WTC11 (cell line): ENCODE results near the gene PRDM12. TPM values are rescaled to one million over a fixed set of nuclear protein-coding genes. Genes with fewer than 3 reads are reported as not detected.

ENCODE experiments used
- ATAC-seq: fragments of 200-7000 bp; cut with Tn5 transposase; 2 replicates; pipeline ENCODE4 v1.10.0; 2021; ENCODE audit warnings: mild to moderate bottlenecking, moderate library complexity
- CTCF ChIA-PET: fragments of 300-600 bp; sonication (Branson Sonifier 250); formaldehyde crosslinking; loops from one replicate; lab custom pipeline; 2021; ENCODE audit warnings: antibody characterized with exemption; lab: Charles Lee
- POLR2A ChIA-PET: fragments of 350-600 bp; sonication (Branson Sonifier 250); formaldehyde crosslinking; loops from one replicate; lab custom pipeline; 2021; ENCODE audit warnings: antibody characterized with exemption; lab: Charles Lee
- DNase-seq: peaks from one replicate; pipeline ENCODE4 v3.0.0; 2021; ENCODE audit warnings: low spot score
- H3K27ac Mint-ChIP-seq: 2 replicates; pipeline ENCODE4 v1.8.0; 2021; ENCODE audit warnings: mixed read lengths
- H3K27me3 Mint-ChIP-seq: 2 replicates; pipeline ENCODE4 v1.8.0; 2021; ENCODE audit warnings: low read depth, mild to moderate bottlenecking, moderate library complexity, mixed read lengths
- H3K36me3 Mint-ChIP-seq: 2 replicates; pipeline ENCODE4 v1.8.0; 2021; ENCODE audit warnings: mixed read lengths
- H3K4me1 Mint-ChIP-seq: 2 replicates; pipeline ENCODE4 v1.8.0; 2022; ENCODE audit warnings: mixed read lengths
- H3K4me3 Mint-ChIP-seq: 2 replicates; pipeline ENCODE4 v1.8.0; 2021; ENCODE audit warnings: mild to moderate bottlenecking, moderate library complexity, mixed read lengths
- H3K9me3 Mint-ChIP-seq: 2 replicates; pipeline ENCODE4 v1.8.0; 2021; ENCODE audit warnings: mixed read lengths
- ATF1 ChIP-seq: sonication (generic); formaldehyde crosslinking; IDR thresholded peaks from 2 replicates; pipeline ENCODE4 v1.8.1; 2023; ENCODE audit warnings: mild to moderate bottlenecking, moderate library complexity, missing genetic modification reagents
- FOXK1 ChIP-seq: sonication (generic); formaldehyde crosslinking; IDR thresholded peaks from 2 replicates; pipeline ENCODE4 v1.8.0; 2022; ENCODE audit warnings: mild to moderate bottlenecking, moderate library complexity, missing genetic modification reagents
- FOXP1 ChIP-seq: sonication (generic); formaldehyde crosslinking; IDR thresholded peaks from 2 replicates; pipeline ENCODE4 v1.8.0; 2022; ENCODE audit warnings: missing genetic modification reagents, mild to moderate bottlenecking, moderate library complexity, borderline replicate concordance
- GABPB1 ChIP-seq: sonication (generic); formaldehyde crosslinking; IDR thresholded peaks from 2 replicates; pipeline ENCODE4 v1.8.1; 2023; ENCODE audit warnings: mild to moderate bottlenecking, missing genetic modification reagents
- HMGA2 ChIP-seq: fragments of 250-450 bp; sonication (Bioruptor Pico); IDR thresholded peaks from 2 replicates; pipeline ENCODE4 v1.4.0; 2021; ENCODE audit warnings: mild to moderate bottlenecking, moderate library complexity
- JAZF1 ChIP-seq: fragments of 250-450 bp; sonication (Bioruptor Pico); IDR thresholded peaks from 2 replicates; pipeline ENCODE4 v1.9.0; 2021; ENCODE audit warnings: moderate library complexity, mild to moderate bottlenecking, inconsistent platforms
- NR2C2 ChIP-seq: sonication (generic); formaldehyde crosslinking; IDR thresholded peaks from 2 replicates; pipeline ENCODE4 v1.8.0; 2022; ENCODE audit warnings: mild to moderate bottlenecking, missing genetic modification reagents
- OVOL2 ChIP-seq: fragments of 250-450 bp; sonication (Bioruptor Pico); IDR thresholded peaks from 2 replicates; pipeline ENCODE4 v1.9.0; 2021; ENCODE audit warnings: mild to moderate bottlenecking, borderline replicate concordance
- SMAD3 ChIP-seq: sonication (generic); formaldehyde crosslinking; IDR thresholded peaks from 2 replicates; pipeline ENCODE4 v1.8.0; 2022; ENCODE audit warnings: missing genetic modification reagents, mild to moderate bottlenecking, borderline replicate concordance
- SP1 ChIP-seq: sonication (generic); formaldehyde crosslinking; conservative IDR thresholded peaks from 2 replicates; pipeline ENCODE4 v1.8.1; 2022; ENCODE audit warnings: missing genetic modification reagents
- ZBTB21 ChIP-seq: sonication (generic); formaldehyde crosslinking; IDR thresholded peaks from 2 replicates; pipeline ENCODE4 v1.8.1; 2023; ENCODE audit warnings: mild to moderate bottlenecking, missing genetic modification reagents, borderline replicate concordance
- ZNF121 ChIP-seq: sonication (generic); formaldehyde crosslinking; IDR thresholded peaks from 2 replicates; pipeline ENCODE4 v1.8.0; 2023; ENCODE audit warnings: missing genetic modification reagents
- ZNF396 ChIP-seq: fragments of 250-450 bp; sonication (Bioruptor Pico); IDR thresholded peaks from 2 replicates; pipeline ENCODE4 v1.8.0; 2021; ENCODE audit warnings: mild to moderate bottlenecking, moderate library complexity, borderline replicate concordance
- total RNA-seq: library from RNA; stranded (reverse); gene quantifications from 3 replicates; pipeline ENCODE4 v1.2.3, GENCODE V29; 2021
- TF ChIP-seq, protein P1 (sequence below): sonication (generic); formaldehyde crosslinking; IDR thresholded peaks from 2 replicates; pipeline ENCODE4 v1.8.1; 2023; ENCODE audit warnings: mild to moderate bottlenecking, missing genetic modification reagents, moderate library complexity
- TF ChIP-seq, protein P2 (sequence below): fragments of 250-450 bp; sonication (Bioruptor Pico); IDR thresholded peaks from 2 replicates; pipeline ENCODE4 v1.8.0; 2021; ENCODE audit warnings: mild to moderate bottlenecking
- TF ChIP-seq, protein P3 (sequence below): fragments of 250-450 bp; sonication (Bioruptor Pico); conservative IDR thresholded peaks from 2 replicates; pipeline ENCODE4 v1.9.0; 2021; ENCODE audit warnings: mild to moderate bottlenecking
- TF ChIP-seq, protein P4 (sequence below): fragments of 200-600 bp; IDR thresholded peaks from 2 replicates; pipeline ENCODE4 v1.8.0; 2022; ENCODE audit warnings: antibody characterized with exemption

The PRDM12 gene
- total RNA-seq, 1 experiment from 2014 or later: 0.09 TPM

DNA sequence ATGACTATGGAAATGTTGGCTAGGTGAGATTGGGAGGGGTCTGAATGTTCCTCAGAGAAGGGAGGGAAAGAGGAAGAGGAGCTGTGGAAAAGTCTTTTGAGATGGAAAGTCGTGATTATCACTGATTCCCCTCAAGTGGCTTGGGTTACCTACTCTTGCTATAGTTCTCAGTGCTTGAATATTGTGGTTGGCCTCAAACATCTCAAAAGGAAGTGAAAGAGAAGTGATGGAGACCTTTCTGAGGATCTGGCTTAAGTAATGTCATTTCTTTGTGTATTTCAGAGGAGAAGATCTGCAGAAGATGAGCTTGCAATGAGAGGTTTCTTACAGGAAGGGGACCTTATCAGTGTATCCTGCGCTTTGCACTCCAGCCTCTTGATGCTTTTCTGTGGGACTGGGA lies 34.7 kb downstream of the PRDM12 start:
- Mint-ChIP-seq H3K4me3 (no peak overlapping the region), H3K36me3 (peaks cover 83% of the 10 kb centered on the region), H3K9me3 (no peaks in the 10 kb centered on the region), H3K27ac (0 out of 2 replicates have a peak overlapping the region, but pooled peaks have one; percentile 39), H3K4me1 (peaks cover 28% of the 10 kb centered on the region), H3K27me3 (no peaks in the 10 kb centered on the region)
- POLR2A ChIA-PET: no interaction called here
- TF ChIP-seq, protein P1, sequence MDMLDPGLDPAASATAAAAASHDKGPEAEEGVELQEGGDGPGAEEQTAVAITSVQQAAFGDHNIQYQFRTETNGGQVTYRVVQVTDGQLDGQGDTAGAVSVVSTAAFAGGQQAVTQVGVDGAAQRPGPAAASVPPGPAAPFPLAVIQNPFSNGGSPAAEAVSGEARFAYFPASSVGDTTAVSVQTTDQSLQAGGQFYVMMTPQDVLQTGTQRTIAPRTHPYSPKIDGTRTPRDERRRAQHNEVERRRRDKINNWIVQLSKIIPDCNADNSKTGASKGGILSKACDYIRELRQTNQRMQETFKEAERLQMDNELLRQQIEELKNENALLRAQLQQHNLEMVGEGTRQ (CRISPR knock-in tag): no peak
- TF ChIP-seq ZNF121 (CRISPR knock-in tag) (no peak), FOXK1 (CRISPR knock-in tag) (no peak), JAZF1 (CRISPR knock-in tag) (no peak), GABPB1 (CRISPR knock-in tag) (no peak), FOXP1 (CRISPR knock-in tag) (no peak)
- ATAC-seq (no peak), DNase-seq (no peak)
- CTCF ChIA-PET: interaction anchor here (1.0 to 3.0 kb wide), 3 partner anchors 9 to 299 kb away, joined by 3 to 21 read pairs (median 4); no protein-coding TSS in a partner anchor

DNA sequence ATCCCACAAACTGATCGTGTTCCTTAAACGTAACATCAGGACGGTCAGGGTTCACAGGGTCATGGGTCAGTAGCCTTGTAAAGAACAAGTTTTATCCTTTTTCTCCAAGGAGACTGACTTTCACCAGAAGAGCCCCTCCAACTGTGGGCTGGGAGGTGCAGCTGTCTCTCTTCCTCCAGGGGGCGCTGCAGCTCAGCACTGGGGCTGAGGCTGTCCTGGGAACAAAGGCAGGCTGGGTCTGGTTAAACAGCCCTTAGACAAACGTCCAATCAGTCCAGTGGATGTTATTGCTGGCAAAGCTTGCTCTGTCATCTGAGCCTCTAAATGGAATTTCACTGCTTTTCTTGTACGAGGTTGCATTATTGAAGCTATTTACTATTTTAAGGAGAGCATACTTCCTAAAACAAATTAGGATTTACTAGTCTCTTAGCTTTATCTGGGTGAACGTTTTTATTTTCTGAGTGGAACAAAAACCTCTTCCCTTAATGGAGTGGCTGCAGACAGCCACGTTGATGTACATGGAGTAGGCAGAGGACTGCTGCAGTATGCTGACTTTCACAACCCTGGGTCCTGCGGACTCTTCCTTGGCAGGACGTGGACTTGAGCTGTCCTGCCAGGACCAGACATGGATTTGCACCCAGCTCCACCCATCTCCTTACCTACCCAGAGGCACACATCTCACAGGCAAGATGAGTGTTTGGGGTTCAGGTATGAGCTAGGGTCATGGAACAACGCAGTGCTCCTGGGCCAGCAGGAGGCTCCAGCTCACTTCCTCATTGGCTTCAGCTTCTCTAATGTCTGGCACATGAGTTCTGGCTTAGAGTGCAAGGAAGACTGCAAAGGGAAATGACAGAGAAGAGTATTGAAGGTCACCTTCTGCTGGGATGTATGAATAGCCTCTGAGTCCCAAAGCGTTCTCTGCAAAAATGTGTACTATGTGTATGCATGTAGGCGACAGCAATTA lies 36.9 kb downstream of the PRDM12 start:
- ChIA-PET POLR2A (no interaction called here), CTCF (interaction anchor here (0.6 to 3.0 kb wide), 45 partner anchors 9 to 592 kb away, joined by 3 to 26 read pairs (median 4); partner anchors contain the start of genes EXOSC2 and PRDM12)
- DNase-seq (peak; percentile 89), ATAC-seq (peak; percentile 97)
- peak overlapping the region; percentile 76 for H3K27ac Mint-ChIP-seq
- TF ChIP-seq, protein P2, sequence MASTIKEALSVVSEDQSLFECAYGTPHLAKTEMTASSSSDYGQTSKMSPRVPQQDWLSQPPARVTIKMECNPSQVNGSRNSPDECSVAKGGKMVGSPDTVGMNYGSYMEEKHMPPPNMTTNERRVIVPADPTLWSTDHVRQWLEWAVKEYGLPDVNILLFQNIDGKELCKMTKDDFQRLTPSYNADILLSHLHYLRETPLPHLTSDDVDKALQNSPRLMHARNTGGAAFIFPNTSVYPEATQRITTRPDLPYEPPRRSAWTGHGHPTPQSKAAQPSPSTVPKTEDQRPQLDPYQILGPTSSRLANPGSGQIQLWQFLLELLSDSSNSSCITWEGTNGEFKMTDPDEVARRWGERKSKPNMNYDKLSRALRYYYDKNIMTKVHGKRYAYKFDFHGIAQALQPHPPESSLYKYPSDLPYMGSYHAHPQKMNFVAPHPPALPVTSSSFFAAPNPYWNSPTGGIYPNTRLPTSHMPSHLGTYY (CRISPR knock-in tag): no peak
- TF ChIP-seq NR2C2 (no peak), SP1 (CRISPR knock-in tag) (no peak), HMGA2 (CRISPR knock-in tag) (no peak), GABPB1 (CRISPR knock-in tag) (no peak), ZNF396 (no peak), SMAD3 (CRISPR knock-in tag) (no peak), ZBTB21 (0 out of 2 replicates have a peak, but pooled peaks have one; percentile 41), OVOL2 (CRISPR knock-in tag) (no peak), ATF1 (CRISPR knock-in tag) (no peak)
- TF ChIP-seq, protein P3, sequence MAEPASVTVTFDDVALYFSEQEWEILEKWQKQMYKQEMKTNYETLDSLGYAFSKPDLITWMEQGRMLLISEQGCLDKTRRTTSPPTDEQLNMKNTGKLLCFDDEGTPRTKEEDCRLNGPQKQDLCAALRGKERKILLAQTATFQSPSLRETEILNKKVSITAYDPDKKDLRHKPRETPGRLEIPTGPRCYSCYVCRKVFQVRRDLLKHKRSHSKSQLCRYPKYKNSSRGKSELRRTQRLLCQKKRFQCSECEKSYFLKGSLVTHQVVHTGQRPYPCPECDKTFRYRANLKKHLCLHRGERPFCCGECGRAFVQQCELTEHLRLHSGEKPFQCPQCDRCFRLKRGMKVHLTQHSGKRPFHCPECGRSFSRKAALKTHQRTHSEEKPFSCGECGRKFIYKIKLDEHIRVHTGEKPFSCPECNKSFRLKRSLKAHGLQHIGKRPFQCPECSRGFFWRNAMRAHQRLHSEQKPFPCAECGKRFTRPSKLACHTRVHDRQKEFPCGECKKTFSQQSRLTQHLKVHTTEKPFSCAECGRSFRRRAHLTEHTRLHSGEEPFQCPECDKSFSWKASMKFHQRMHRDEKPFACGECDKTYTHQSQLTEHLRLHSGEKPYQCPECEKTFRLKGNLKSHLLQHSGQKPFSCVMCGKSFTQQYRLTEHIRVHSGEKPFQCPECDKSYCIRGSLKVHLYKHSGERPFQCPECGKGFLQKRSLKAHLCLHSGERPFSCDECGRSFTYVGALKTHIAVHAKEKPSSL (CRISPR knock-in tag): no peak
- TF ChIP-seq, protein P4, sequence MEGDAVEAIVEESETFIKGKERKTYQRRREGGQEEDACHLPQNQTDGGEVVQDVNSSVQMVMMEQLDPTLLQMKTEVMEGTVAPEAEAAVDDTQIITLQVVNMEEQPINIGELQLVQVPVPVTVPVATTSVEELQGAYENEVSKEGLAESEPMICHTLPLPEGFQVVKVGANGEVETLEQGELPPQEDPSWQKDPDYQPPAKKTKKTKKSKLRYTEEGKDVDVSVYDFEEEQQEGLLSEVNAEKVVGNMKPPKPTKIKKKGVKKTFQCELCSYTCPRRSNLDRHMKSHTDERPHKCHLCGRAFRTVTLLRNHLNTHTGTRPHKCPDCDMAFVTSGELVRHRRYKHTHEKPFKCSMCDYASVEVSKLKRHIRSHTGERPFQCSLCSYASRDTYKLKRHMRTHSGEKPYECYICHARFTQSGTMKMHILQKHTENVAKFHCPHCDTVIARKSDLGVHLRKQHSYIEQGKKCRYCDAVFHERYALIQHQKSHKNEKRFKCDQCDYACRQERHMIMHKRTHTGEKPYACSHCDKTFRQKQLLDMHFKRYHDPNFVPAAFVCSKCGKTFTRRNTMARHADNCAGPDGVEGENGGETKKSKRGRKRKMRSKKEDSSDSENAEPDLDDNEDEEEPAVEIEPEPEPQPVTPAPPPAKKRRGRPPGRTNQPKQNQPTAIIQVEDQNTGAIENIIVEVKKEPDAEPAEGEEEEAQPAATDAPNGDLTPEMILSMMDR: peak; percentile 98
- no peaks in the 10 kb centered on the region for H3K9me3 Mint-ChIP-seq
- H3K4me1 Mint-ChIP-seq: peaks cover 14% of the 10 kb centered on the region
- peaks cover 85% of the 10 kb centered on the region for H3K36me3 Mint-ChIP-seq
- H3K4me3 Mint-ChIP-seq: no peak overlapping the region
- H3K27me3 Mint-ChIP-seq: no peaks in the 10 kb centered on the region
